K562 (cell line): ENCODE data around the gene DENND5B.

Experiments
- ARNT ChIP-seq, 2 experiments: fragments of 450-650 bp; IDR thresholded peaks; 2 replicates each; pipeline ENCODE4 v1.6.1; 2016; ENCODE audit warnings: mild to moderate bottlenecking in 1 of 2
- CLOCK ChIP-seq: fragments of 250-450 bp; sonication (Bioruptor Pico); IDR thresholded peaks from 2 replicates; pipeline ENCODE4 v1.4.0; 2020; ENCODE audit warnings: mild to moderate bottlenecking, moderate library complexity, borderline replicate concordance
- CTCF ChIP-seq, 3 experiments: IDR thresholded peaks in 2 of 3; conservative IDR thresholded peaks in 1 of 3; 2 replicates each; pipeline ENCODE4 v1.5.1; 2011 to 2012; ENCODE audit warnings: low read length in 3 of 3, mild to moderate bottlenecking in 3 of 3, control low read depth in 2 of 3, improper control_type of control experiment in 1 of 3, inconsistent platforms in 1 of 3, low read depth in 1 of 3, mixed read lengths in 1 of 3, moderate library complexity in 1 of 3; ENCODE audit not compliant: insufficient read depth in 2 of 3
- FOXM1 ChIP-seq, 2 experiments: fragments of 450-650 bp in 1 of 2; sonication (generic) in 1 of 2; formaldehyde crosslinking in 1 of 2; IDR thresholded peaks; 2 replicates each; pipeline versions ENCODE4 v1.6.1 to v1.9.0; 2017 to 2022; ENCODE audit warnings: low read depth in 2 of 2, mild to moderate bottlenecking in 2 of 2, missing genetic modification reagents in 1 of 2, moderate library complexity in 1 of 2
- GMEB1 ChIP-seq: fragments of 250-450 bp; sonication (Bioruptor Pico); IDR thresholded peaks from 2 replicates; pipeline ENCODE4 v1.4.0; 2020; ENCODE audit warnings: mild to moderate bottlenecking
- HMGXB4 ChIP-seq: sonication (generic); formaldehyde crosslinking; IDR thresholded peaks from 2 replicates; pipeline ENCODE4 v1.8.1; 2023; ENCODE audit warnings: mild to moderate bottlenecking, missing genetic modification reagents
- MAFK ChIP-seq: IDR thresholded peaks from 2 replicates; pipeline ENCODE4 v1.6.1; 2011; ENCODE audit warnings: low read length, improper control_type of control experiment
- MXD1 ChIP-seq: fragments of 250-450 bp; sonication (Bioruptor Pico); IDR thresholded peaks from 2 replicates; pipeline ENCODE4 v1.8.0; 2021; ENCODE audit warnings: borderline replicate concordance, mild to moderate bottlenecking, moderate library complexity; ENCODE audit not compliant: poor library complexity, severe bottlenecking
- PHF8 ChIP-seq: fragments of 200-600 bp; sonication (generic); IDR thresholded peaks from 2 replicates; pipeline ENCODE4 v1.6.1; 2012; ENCODE audit warnings: mixed run types, mild to moderate bottlenecking, inconsistent platforms, low read length, moderate library complexity, borderline replicate concordance
- SAFB ChIP-seq: fragments of 200-400 bp; formaldehyde crosslinking; IDR thresholded peaks from 2 replicates; pipeline ENCODE4 v1.6.1; 2017; ENCODE audit warnings: low read depth, low read length, borderline replicate concordance

GRCh38 chr12:31387466-31387865, 203.5 kb downstream of the DENND5B start:
- TF ChIP-seq FOXM1 (IDR thresholded peaks at IDR 0.05; ENCODE audit: low read depth) (no peak), FOXM1 (CRISPR knock-in tag; IDR thresholded peaks at IDR 0.05; ENCODE audit: low read depth) (no peak), MAFK (no peak), SAFB (no peak), MXD1 (CRISPR knock-in tag) (no peak), GMEB1 (CRISPR knock-in tag) (no peak), HMGXB4 (CRISPR knock-in tag) (no peak), CLOCK (no peak), CTCF (IDR thresholded peaks at IDR 0.05 in 2 of 3, conservative IDR thresholded peaks at IDR 0.05 in 1 of 3; ENCODE audit: insufficient read depth in 2 of 3, low read depth in 1 of 3, low read length in 3 of 3) (no peak), ARNT (IDR thresholded peaks at IDR 0.05) (no peak), PHF8 (no peak)
